PC-9 (cell line): ENCODE results near the gene PODXL. TPM values are rescaled to one million over a fixed set of nuclear protein-coding genes. Genes with fewer than 3 reads are reported as not detected.
A peak's percentile ranks its signal among the peaks of the same experiment; 100 is the strongest.

Experiments used
- Bru-seq: library from RNA; stranded (reverse); fragments of 400-500 nt; gene quantifications from one replicate; lab custom pipeline; 2021; lab: Mats Ljungman, UMichigan
- BruChase-seq, 2 experiments: library from RNA; stranded (reverse); fragments of 400-500 nt; gene quantifications; one replicate each; lab custom pipeline; 2021; lab: Mats Ljungman, UMichigan
- BruUV-seq: library from RNA; stranded (reverse); fragments of 400-500 nt; replicated peaks from 2 replicates; lab custom pipeline; 2021; lab: Mats Ljungman, UMichigan
- CTCF ChIA-PET: fragments of 300-600 bp; sonication (Branson Sonifier 250); formaldehyde crosslinking; loops from one replicate; lab custom pipeline; 2022; ENCODE audit warnings: antibody characterized with exemption; lab: Charles Lee
- POLR2A ChIA-PET: fragments of 300-600 bp; sonication (Branson Sonifier 250); formaldehyde crosslinking; loops from one replicate; lab custom pipeline; 2022; ENCODE audit warnings: antibody characterized with exemption; ENCODE audit not compliant: unreplicated experiment; lab: Charles Lee
- DNase-seq, 2 experiments: peaks; one replicate each; pipeline versions ENCODE4 v3.0.0 to v3.0.0-alpha.2; 2015 to 2022; ENCODE audit warnings: mixed read lengths in 1 of 2
- H2AFZ ChIP-seq: fragments of 200-600 bp; sonication (generic); 2 replicates; pipeline ENCODE4 v1.8.1; 2017; ENCODE audit warnings: antibody characterized with exemption
- H3F3A ChIP-seq: fragments of 200-600 bp; sonication (generic); 2 replicates; pipeline ENCODE4 v1.8.1; 2017; ENCODE audit warnings: antibody characterized with exemption, mild to moderate bottlenecking, low read depth; ENCODE audit not compliant: insufficient read depth
- H3K27ac ChIP-seq: fragments of 200-600 bp; sonication (generic); 2 replicates; pipeline ENCODE4 v1.6.1; 2016; ENCODE audit warnings: mixed run types
- H3K27me3 ChIP-seq: fragments of 200-600 bp; sonication (generic); 2 replicates; pipeline ENCODE4 v1.6.1; 2016; ENCODE audit warnings: low read depth, mixed run types; ENCODE audit not compliant: insufficient read depth
- H3K36me3 ChIP-seq: fragments of 200-600 bp; sonication (generic); 2 replicates; pipeline ENCODE4 v1.6.1; 2016; ENCODE audit warnings: low read depth, mixed run types
- H3K4me1 ChIP-seq: fragments of 200-600 bp; sonication (generic); replicated peaks from 2 replicates; pipeline ENCODE4 v1.6.1; 2016; ENCODE audit warnings: mixed run types; ENCODE audit not compliant: insufficient read depth
- H3K4me2 ChIP-seq: fragments of 200-600 bp; sonication (generic); 2 replicates; pipeline ENCODE4 v1.6.1; 2017; ENCODE audit warnings: mixed run types
- H3K4me3 ChIP-seq: fragments of 200-600 bp; sonication (generic); 2 replicates; pipeline ENCODE4 v1.6.1; 2016; ENCODE audit warnings: mixed run types
- H3K79me2 ChIP-seq: fragments of 200-600 bp; sonication (generic); 2 replicates; pipeline ENCODE4 v1.6.1; 2017; ENCODE audit warnings: low read depth, mixed run types
- H3K9me2 ChIP-seq: fragments of 200-600 bp; sonication (generic); 2 replicates; pipeline ENCODE4 v1.8.1; 2017; ENCODE audit warnings: mild to moderate bottlenecking; ENCODE audit not compliant: insufficient read depth
- H3K9me3 ChIP-seq: fragments of 200-600 bp; sonication (generic); 2 replicates; pipeline ENCODE4 v1.8.1; 2016; ENCODE audit warnings: low read depth; ENCODE audit not compliant: insufficient read depth
- H4K20me1 ChIP-seq: fragments of 200-600 bp; sonication (generic); 2 replicates; pipeline ENCODE4 v1.8.1; 2017; ENCODE audit not compliant: insufficient read depth
- EZH2 ChIP-seq: fragments of 200-600 bp; sonication (generic); IDR thresholded peaks from 2 replicates; pipeline ENCODE4 v1.8.0; 2017; ENCODE audit warnings: antibody characterized with exemption, low read depth
- intact Hi-C: fragments of 100-400 bp; cut with micrococcal nuclease; formaldehyde crosslinking; loops from one replicate; pipeline ENCODE4 v1.10.0; 2022; ENCODE audit not compliant: unreplicated experiment
- long read RNA-seq: library from polyadenylated mRNA; stranded (forward); transcript quantifications from one replicate; pipeline ENCODE4 v2.0.0, GENCODE V29; 2022
- total RNA-seq: library from RNA; stranded (reverse); gene quantifications from 2 replicates; pipeline ENCODE4 v1.2.3, GENCODE V29; 2021
- TF ChIP-seq, protein P1 (sequence below): fragments of 200-600 bp; sonication (generic); conservative IDR thresholded peaks from 2 replicates; pipeline ENCODE4 v1.6.1; 2017; ENCODE audit warnings: mixed run types, antibody characterized with exemption, mild to moderate bottlenecking, moderate library complexity

PODXL gene
- total RNA-seq, result 57.5 and 75.3 TPM in 2 replicates
- Bru-seq, nascent RNA, result percentile 71 among the genes with signal in this experiment
- BruChase-seq, experiment 1, labeled RNA remaining after a 2-hour chase, result percentile 57 among the genes with signal in this experiment
- BruChase-seq, experiment 2, labeled RNA remaining after a 6-hour chase, result percentile 70 among the genes with signal in this experiment
- long read RNA-seq, transcript PODXL-201 (8 exons, 2,011 nt), result major isoform, 11 of 43 reads
- long read RNA-seq, partial matches to known transcripts, result 4 of 43 reads
- long read RNA-seq, other reads (novel, unspliced or antisense), result 28 of 43 reads

GRCh38 chr7:131556053-131556908 is at the start of gene PODXL:
Gene PODXL, minus strand, starts transcription at chr7:131556628. Its CDS starts 269 bp downstream, at chr7:131556359.
- peak within 1 kb of the TSS; percentile 75 for H3K4me3 ChIP-seq
- peak in 1 of 2 experiments; percentile 87 for DNase-seq
- peaks cover 31% of the 10 kb centered on the region for H4K20me1 ChIP-seq
- peaks cover 42% of the 10 kb centered on the region for H3K4me1 ChIP-seq
- peak within 1 kb of the TSS; percentile 97 for H2AFZ ChIP-seq
- ChIA-PET CTCF (no interaction called here), POLR2A (no interaction called here)
- TF ChIP-seq EZH2, result no peak
- TF ChIP-seq, protein P1, sequence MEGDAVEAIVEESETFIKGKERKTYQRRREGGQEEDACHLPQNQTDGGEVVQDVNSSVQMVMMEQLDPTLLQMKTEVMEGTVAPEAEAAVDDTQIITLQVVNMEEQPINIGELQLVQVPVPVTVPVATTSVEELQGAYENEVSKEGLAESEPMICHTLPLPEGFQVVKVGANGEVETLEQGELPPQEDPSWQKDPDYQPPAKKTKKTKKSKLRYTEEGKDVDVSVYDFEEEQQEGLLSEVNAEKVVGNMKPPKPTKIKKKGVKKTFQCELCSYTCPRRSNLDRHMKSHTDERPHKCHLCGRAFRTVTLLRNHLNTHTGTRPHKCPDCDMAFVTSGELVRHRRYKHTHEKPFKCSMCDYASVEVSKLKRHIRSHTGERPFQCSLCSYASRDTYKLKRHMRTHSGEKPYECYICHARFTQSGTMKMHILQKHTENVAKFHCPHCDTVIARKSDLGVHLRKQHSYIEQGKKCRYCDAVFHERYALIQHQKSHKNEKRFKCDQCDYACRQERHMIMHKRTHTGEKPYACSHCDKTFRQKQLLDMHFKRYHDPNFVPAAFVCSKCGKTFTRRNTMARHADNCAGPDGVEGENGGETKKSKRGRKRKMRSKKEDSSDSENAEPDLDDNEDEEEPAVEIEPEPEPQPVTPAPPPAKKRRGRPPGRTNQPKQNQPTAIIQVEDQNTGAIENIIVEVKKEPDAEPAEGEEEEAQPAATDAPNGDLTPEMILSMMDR, result no peak
- H3K27ac ChIP-seq, result no peak within 1 kb of the TSS
- intact Hi-C loops, result loop anchor here (1.0 to 5.0 kb wide), 3 partner anchors 18 to 71 kb away; no protein-coding TSS in a partner anchor
- no peaks in the 10 kb centered on the region for H3K27me3 ChIP-seq
- H3K4me2 ChIP-seq, result peak within 1 kb of the TSS; percentile 99
- H3F3A ChIP-seq, result no peaks in the 10 kb centered on the region
- H3K9me3 ChIP-seq, result no peaks in the 10 kb centered on the region
- H3K36me3 ChIP-seq, result no peaks in the 10 kb centered on the region
- no TSS peak for BruUV-seq
- H3K9me2 ChIP-seq, result no peaks in the 10 kb centered on the region
- peaks cover 50% of the 10 kb centered on the region for H3K79me2 ChIP-seq

DNA sequence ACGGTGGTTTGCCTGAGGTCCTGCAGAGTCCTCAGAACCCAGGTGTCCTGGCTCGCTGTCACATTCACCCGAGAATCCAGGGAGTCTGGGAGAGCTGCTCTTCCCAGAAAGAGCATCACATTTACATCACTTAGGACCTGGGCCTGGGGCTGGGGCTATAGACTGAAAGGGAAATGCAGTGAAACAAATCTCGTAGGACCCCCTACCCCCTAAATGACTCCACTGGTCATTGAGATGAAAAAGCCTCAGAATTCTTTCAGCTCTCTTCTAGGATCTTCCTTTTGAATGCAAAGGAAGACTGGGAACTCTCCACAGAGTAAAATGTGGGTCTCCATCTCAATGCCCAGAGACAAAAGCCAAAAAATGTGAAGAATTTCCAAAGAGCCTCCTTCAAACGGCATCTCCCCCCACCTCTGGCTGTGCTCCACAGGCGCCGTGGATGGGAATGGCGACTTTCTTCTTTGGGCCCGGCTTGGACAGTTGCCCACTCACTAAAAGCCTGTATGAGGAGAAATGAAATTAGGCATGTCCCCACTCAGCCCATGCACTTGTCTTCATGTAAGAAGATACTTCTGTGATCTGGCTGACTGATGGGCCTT is 49.0 kb upstream of the PODXL start:
- Histone ChIP-seq H3F3A (peaks cover 40% of the 10 kb centered on the region), H3K9me3 (no peaks in the 10 kb centered on the region), H3K4me3 (no peak overlapping the region), H3K79me2 (no peaks in the 10 kb centered on the region), H2AFZ (no peak overlapping the region), H3K4me1 (peaks cover 42% of the 10 kb centered on the region), H3K36me3 (no peaks in the 10 kb centered on the region), H3K4me2 (peak overlapping the region; percentile 37; the same call in 1 of the 2 replicates), H4K20me1 (no peaks in the 10 kb centered on the region), H3K27ac (0 out of 2 replicates have a peak overlapping the region, but pooled peaks have one; percentile 6), H3K27me3 (no peaks in the 10 kb centered on the region), H3K9me2 (no peaks in the 10 kb centered on the region)
- CTCF ChIA-PET, result no interaction called here
- TF ChIP-seq, protein P1, result no peak
- TF ChIP-seq EZH2, result no peak
- intact Hi-C loops, result loop anchor here (2.0 kb wide), 1 partner anchor 47 kb away; no protein-coding TSS in a partner anchor
- DNase-seq, result no peak
- no TSS peak for BruUV-seq
- POLR2A ChIA-PET, result no interaction called here

DNA sequence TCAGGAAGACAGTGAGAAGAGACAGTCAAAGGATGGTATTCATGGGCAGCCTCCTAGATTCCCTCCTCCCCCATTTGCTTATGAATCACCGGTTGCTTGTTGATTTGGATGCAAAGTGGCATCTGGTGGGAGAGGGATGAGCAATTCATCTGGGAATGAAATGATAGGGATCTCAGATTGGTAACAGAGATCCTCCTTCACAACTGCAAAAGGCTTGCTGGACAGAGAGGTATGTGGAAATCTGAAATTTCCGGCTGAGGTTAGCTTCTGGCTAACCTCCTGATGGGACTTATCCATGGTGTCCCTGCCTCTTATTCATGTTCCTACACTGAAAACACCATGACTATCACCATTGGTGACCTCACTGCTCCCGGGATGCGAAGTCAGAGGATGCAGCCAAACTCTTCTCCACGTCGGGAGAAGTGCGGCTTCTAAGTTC is 48.4 kb upstream of the PODXL start:
- Histone ChIP-seq H3K4me3 (no peak overlapping the region), H3K36me3 (no peaks in the 10 kb centered on the region), H3F3A (peaks cover 40% of the 10 kb centered on the region), H4K20me1 (no peaks in the 10 kb centered on the region), H3K4me1 (peaks cover 42% of the 10 kb centered on the region), H3K9me2 (no peaks in the 10 kb centered on the region), H3K9me3 (no peaks in the 10 kb centered on the region), H3K79me2 (no peaks in the 10 kb centered on the region), H3K27ac (0 out of 2 replicates have a peak overlapping the region, but pooled peaks have one; percentile 6), H3K27me3 (no peaks in the 10 kb centered on the region), H3K4me2 (peak overlapping the region; percentile 41), H2AFZ (no peak overlapping the region)
- DNase-seq, result peak; percentile 11 to 80
- intact Hi-C loops, result loop anchor here (2.0 kb wide), 1 partner anchor 46 kb away; no protein-coding TSS in a partner anchor
- CTCF ChIA-PET, result no interaction called here
- BruUV-seq, result no TSS peak
- POLR2A ChIA-PET, result no interaction called here
- TF ChIP-seq, protein P1, result no peak
- no peak for TF ChIP-seq EZH2
